Measurements from ENCODE around the gene PODNL1.

Gene PODNL1

DNA sequence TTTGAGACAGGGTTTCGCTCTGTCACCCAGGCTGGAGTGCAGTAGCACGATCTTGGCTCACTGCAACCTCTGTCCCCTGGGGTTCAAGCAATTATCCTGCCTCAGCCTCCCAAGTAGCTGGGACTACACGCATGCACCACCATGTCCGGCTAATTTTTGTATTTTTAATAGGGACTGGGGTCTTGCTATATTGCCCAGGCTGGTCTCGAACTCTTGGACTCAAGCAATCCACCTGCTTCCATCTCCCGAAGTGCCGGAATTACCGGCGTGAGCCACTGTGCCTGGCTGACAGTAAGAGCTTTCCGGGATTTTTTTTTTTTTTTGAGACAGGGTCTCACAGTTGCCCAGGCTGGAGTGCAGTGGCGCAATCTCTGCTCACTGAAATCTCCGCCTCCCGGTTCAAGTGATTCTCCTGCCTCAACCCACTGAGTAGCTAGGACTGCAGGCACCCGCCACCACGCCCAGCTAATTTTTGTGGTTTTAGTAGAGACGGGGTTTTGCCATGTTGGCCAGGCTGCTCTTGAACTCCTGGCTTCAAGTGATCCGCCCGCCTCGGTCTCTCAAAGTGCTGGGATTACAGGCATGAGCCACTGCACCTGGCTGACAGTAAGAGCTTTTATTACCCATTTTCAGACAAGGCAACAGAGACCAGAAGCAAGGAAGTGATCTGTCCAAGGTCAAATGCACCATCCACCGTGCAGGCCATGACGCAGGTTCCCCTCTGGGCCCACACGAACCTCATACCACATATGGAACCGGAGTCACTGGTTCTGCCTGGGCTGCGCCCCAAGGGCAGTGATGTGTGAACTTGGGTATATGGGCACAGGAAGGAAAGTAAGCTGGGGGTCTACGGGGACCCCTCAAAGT, 46.9 kb upstream of the PODNL1 start:
- H3K9me3 ChIP-seq (ENCODE audit: control insufficient read depth, insufficient read depth, low read depth, low read length) = no peaks in the 10 kb centered on the region
- H3K4me3 ChIP-seq (ENCODE audit: low read depth, low read length) = no peak overlapping the region
- peaks cover 0 to 31% of the 10 kb centered on the region in 2 experiments; a peak in 2 of 3 replicates for H3K36me3 ChIP-seq (ENCODE audit: control insufficient read depth in 2 of 2, insufficient read depth in 1 of 2, low read length in 2 of 2)
- peaks cover 8% of the 10 kb centered on the region for H3K4me1 ChIP-seq (ENCODE audit: control insufficient read depth, insufficient read depth, low read length)
- ChIA-PET CTCF (interaction anchor here (0.6 to 1.2 kb wide), 4 partner anchors 45 to 84 kb away, joined by 3 to 7 read pairs (median 4); partner anchors contain the start of gene IL27RA), POLR2A (interaction anchor here (0.5 to 1.5 kb wide), 4 partner anchors 15 to 86 kb away, joined by 3 to 4 read pairs (median 4); partner anchors contain the start of gene RFX1)
- no peak overlapping the region for H3K27ac ChIP-seq (ENCODE audit: extremely low read depth, low read depth, low read length)
- peak; percentile 84 for TF ChIP-seq ZNF121 (tag by site-specific recombination; IDR thresholded peaks at IDR 0.05)
- TF ChIP-seq, protein P1, sequence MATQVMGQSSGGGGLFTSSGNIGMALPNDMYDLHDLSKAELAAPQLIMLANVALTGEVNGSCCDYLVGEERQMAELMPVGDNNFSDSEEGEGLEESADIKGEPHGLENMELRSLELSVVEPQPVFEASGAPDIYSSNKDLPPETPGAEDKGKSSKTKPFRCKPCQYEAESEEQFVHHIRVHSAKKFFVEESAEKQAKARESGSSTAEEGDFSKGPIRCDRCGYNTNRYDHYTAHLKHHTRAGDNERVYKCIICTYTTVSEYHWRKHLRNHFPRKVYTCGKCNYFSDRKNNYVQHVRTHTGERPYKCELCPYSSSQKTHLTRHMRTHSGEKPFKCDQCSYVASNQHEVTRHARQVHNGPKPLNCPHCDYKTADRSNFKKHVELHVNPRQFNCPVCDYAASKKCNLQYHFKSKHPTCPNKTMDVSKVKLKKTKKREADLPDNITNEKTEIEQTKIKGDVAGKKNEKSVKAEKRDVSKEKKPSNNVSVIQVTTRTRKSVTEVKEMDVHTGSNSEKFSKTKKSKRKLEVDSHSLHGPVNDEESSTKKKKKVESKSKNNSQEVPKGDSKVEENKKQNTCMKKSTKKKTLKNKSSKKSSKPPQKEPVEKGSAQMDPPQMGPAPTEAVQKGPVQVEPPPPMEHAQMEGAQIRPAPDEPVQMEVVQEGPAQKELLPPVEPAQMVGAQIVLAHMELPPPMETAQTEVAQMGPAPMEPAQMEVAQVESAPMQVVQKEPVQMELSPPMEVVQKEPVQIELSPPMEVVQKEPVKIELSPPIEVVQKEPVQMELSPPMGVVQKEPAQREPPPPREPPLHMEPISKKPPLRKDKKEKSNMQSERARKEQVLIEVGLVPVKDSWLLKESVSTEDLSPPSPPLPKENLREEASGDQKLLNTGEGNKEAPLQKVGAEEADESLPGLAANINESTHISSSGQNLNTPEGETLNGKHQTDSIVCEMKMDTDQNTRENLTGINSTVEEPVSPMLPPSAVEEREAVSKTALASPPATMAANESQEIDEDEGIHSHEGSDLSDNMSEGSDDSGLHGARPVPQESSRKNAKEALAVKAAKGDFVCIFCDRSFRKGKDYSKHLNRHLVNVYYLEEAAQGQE (tag by site-specific recombination; IDR thresholded peaks at IDR 0.05) = peak; percentile 45; the same call in 1 of the 2 replicates
- no peak for TF ChIP-seq ZNF596 (tag by site-specific recombination; IDR thresholded peaks at IDR 0.05)

DNA sequence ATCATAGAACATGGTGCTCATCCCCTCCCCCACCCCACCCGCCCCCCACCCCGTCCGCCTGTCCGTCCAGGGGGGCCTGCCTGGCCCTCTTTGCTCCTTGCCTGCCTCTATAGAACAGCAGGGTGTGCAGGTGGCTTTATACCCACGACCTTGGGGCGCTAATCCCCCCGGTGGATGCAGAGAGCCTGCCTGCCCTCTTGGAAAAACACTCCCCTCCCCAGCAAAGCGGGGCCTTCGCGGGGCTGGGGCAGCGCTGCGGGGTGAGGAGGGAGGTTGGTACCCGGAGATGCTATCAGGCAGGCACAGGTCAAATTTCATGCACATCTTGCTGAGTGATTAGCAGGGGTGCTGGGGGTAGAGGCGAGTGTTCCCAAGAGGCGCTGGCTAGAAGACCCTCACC, 46.0 kb upstream of the PODNL1 start:
- POLR2A ChIA-PET = interaction anchor here (0.6 to 1.0 kb wide), 2 partner anchors 11 to 57 kb away, joined by 3 to 5 read pairs; no protein-coding TSS in a partner anchor
- TF ChIP-seq, protein P2, sequence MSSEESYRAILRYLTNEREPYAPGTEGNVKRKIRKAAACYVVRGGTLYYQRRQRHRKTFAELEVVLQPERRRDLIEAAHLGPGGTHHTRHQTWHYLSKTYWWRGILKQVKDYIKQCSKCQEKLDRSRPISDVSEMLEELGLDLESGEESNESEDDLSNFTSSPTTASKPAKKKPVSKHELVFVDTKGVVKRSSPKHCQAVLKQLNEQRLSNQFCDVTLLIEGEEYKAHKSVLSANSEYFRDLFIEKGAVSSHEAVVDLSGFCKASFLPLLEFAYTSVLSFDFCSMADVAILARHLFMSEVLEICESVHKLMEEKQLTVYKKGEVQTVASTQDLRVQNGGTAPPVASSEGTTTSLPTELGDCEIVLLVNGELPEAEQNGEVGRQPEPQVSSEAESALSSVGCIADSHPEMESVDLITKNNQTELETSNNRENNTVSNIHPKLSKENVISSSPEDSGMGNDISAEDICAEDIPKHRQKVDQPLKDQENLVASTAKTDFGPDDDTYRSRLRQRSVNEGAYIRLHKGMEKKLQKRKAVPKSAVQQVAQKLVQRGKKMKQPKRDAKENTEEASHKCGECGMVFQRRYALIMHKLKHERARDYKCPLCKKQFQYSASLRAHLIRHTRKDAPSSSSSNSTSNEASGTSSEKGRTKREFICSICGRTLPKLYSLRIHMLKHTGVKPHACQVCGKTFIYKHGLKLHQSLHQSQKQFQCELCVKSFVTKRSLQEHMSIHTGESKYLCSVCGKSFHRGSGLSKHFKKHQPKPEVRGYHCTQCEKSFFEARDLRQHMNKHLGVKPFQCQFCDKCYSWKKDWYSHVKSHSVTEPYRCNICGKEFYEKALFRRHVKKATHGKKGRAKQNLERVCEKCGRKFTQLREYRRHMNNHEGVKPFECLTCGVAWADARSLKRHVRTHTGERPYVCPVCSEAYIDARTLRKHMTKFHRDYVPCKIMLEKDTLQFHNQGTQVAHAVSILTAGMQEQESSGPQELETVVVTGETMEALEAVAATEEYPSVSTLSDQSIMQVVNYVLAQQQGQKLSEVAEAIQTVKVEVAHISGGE (tag by site-specific recombination; conservative IDR thresholded peaks at IDR 0.05; ENCODE audit: low read depth) = no peak
- TF ChIP-seq, protein P3, sequence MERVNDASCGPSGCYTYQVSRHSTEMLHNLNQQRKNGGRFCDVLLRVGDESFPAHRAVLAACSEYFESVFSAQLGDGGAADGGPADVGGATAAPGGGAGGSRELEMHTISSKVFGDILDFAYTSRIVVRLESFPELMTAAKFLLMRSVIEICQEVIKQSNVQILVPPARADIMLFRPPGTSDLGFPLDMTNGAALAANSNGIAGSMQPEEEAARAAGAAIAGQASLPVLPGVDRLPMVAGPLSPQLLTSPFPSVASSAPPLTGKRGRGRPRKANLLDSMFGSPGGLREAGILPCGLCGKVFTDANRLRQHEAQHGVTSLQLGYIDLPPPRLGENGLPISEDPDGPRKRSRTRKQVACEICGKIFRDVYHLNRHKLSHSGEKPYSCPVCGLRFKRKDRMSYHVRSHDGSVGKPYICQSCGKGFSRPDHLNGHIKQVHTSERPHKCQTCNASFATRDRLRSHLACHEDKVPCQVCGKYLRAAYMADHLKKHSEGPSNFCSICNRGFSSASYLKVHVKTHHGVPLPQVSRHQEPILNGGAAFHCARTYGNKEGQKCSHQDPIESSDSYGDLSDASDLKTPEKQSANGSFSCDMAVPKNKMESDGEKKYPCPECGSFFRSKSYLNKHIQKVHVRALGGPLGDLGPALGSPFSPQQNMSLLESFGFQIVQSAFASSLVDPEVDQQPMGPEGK (tag by site-specific recombination; IDR thresholded peaks at IDR 0.05) = peak; percentile 25; the same call in 1 of the 2 replicates
- peaks cover 0 to 35% of the 10 kb centered on the region in 2 experiments; a peak in 2 of 3 replicates for H3K36me3 ChIP-seq (ENCODE audit: control insufficient read depth in 2 of 2, insufficient read depth in 1 of 2, low read length in 2 of 2)
- H3K27ac ChIP-seq (ENCODE audit: extremely low read depth, low read depth, low read length) = no peak overlapping the region
- CTCF ChIA-PET = interaction anchor here (0.6 kb wide), 1 partner anchor 45 kb away, joined by 5 read pairs; no protein-coding TSS in a partner anchor
- H3K4me1 ChIP-seq (ENCODE audit: control insufficient read depth, insufficient read depth, low read length) = peaks cover 8% of the 10 kb centered on the region
- no peaks in the 10 kb centered on the region for H3K9me3 ChIP-seq (ENCODE audit: control insufficient read depth, insufficient read depth, low read depth, low read length)
- no peak overlapping the region for H3K4me3 ChIP-seq (ENCODE audit: low read depth, low read length)

DNA sequence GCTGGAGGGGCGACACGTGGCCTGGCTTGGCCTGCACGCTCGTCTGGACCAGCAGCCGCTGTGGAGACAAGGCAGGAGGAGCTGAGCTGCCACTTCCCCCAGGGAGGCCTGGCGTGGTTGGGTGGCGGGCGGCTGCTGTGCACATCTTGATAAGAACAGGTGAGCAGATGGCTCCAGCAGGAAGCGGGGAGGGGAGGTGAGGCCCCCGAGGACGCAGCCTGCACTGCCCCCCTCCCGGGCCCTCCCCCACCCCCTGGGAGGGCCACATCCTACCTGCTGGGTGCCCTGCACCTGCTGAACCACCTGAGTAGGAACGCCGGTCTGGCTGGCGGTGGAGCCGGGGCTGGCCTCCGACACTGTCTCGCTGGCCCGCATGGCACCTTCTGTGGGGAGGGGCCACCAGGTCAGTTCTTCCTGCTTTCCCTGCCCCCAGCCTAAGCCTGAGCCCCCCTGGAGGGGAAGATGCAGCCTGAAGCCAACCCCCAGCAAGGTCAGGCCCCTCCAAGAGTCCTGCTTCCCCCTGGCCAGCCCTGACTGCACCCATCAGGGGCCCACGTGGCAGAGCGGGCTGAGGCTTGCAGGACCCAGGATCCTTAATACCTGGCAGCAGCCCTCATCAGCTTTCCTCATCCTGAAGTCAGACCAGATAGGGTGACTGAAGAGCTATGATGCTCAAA, 45.1 kb upstream of the PODNL1 start:
- peaks cover 0 to 35% of the 10 kb centered on the region in 2 experiments; a peak in 2 of 3 replicates for H3K36me3 ChIP-seq (ENCODE audit: control insufficient read depth in 2 of 2, insufficient read depth in 1 of 2, low read length in 2 of 2)
- H3K4me1 ChIP-seq (ENCODE audit: control insufficient read depth, insufficient read depth, low read length) = peaks cover 8% of the 10 kb centered on the region
- ChIA-PET CTCF (no interaction called here), POLR2A (interaction anchor here (0.6 to 1.0 kb wide), 2 partner anchors 12 to 58 kb away, joined by 3 to 5 read pairs; no protein-coding TSS in a partner anchor)
- no peaks in the 10 kb centered on the region for H3K9me3 ChIP-seq (ENCODE audit: control insufficient read depth, insufficient read depth, low read depth, low read length)
- H3K27ac ChIP-seq (ENCODE audit: extremely low read depth, low read depth, low read length) = no peak overlapping the region
- TF ChIP-seq GLIS1 (tag by site-specific recombination; IDR thresholded peaks at IDR 0.05) = peak; percentile 62
- TF ChIP-seq, protein P4, sequence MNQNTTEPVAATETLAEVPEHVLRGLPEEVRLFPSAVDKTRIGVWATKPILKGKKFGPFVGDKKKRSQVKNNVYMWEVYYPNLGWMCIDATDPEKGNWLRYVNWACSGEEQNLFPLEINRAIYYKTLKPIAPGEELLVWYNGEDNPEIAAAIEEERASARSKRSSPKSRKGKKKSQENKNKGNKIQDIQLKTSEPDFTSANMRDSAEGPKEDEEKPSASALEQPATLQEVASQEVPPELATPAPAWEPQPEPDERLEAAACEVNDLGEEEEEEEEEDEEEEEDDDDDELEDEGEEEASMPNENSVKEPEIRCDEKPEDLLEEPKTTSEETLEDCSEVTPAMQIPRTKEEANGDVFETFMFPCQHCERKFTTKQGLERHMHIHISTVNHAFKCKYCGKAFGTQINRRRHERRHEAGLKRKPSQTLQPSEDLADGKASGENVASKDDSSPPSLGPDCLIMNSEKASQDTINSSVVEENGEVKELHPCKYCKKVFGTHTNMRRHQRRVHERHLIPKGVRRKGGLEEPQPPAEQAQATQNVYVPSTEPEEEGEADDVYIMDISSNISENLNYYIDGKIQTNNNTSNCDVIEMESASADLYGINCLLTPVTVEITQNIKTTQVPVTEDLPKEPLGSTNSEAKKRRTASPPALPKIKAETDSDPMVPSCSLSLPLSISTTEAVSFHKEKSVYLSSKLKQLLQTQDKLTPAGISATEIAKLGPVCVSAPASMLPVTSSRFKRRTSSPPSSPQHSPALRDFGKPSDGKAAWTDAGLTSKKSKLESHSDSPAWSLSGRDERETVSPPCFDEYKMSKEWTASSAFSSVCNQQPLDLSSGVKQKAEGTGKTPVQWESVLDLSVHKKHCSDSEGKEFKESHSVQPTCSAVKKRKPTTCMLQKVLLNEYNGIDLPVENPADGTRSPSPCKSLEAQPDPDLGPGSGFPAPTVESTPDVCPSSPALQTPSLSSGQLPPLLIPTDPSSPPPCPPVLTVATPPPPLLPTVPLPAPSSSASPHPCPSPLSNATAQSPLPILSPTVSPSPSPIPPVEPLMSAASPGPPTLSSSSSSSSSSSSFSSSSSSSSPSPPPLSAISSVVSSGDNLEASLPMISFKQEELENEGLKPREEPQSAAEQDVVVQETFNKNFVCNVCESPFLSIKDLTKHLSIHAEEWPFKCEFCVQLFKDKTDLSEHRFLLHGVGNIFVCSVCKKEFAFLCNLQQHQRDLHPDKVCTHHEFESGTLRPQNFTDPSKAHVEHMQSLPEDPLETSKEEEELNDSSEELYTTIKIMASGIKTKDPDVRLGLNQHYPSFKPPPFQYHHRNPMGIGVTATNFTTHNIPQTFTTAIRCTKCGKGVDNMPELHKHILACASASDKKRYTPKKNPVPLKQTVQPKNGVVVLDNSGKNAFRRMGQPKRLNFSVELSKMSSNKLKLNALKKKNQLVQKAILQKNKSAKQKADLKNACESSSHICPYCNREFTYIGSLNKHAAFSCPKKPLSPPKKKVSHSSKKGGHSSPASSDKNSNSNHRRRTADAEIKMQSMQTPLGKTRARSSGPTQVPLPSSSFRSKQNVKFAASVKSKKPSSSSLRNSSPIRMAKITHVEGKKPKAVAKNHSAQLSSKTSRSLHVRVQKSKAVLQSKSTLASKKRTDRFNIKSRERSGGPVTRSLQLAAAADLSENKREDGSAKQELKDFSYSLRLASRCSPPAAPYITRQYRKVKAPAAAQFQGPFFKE (tag by site-specific recombination; IDR thresholded peaks at IDR 0.05; ENCODE audit: borderline replicate concordance) = no peak
- no peak overlapping the region for H3K4me3 ChIP-seq (ENCODE audit: low read depth, low read length)

Data from HEK293 (cell line).